Gastrocnemius medialis (tissue), 4 donors: Measurements from ENCODE around the gene SLCO4A1. TPM values are rescaled to one million over a fixed set of nuclear protein-coding genes. Genes with fewer than 3 reads are reported as not detected.

Source experiments
- ATAC-seq, 2 donors: fragments of 150-250 bp; one replicate each; pipeline ENCODE4 v1.9.1; 2016
- DNase-seq, 2 donors: peaks; one replicate each; pipeline ENCODE4 v3.0.0-alpha.2; 2019
- H3K27ac ChIP-seq, 4 donors: fragments of 200-600 bp; sonication (generic); 1 replicate in 1 of 4; 2 replicates in 3 of 4; pipeline ENCODE4 v1.5.1; 2016 to 2018; ENCODE audit warnings: mild to moderate bottlenecking in 2 of 4, moderate library complexity in 1 of 4
- H3K27me3 ChIP-seq, 3 donors: fragments of 200-600 bp; sonication (generic) in 2 of 3; 1 replicate in 1 of 3; 2 replicates in 2 of 3; pipeline versions ENCODE4 v1.5.1 to v1.6.0; 2016 to 2019; ENCODE audit warnings: mild to moderate bottlenecking in 1 of 3, moderate library complexity in 1 of 3
- H3K36me3 ChIP-seq, 2 donors: fragments of 200-600 bp; sonication (generic) in 1 of 2; one replicate each; pipeline ENCODE4 v1.5.1; 2017 to 2018
- H3K4me1 ChIP-seq, 2 donors: fragments of 200-600 bp; sonication (generic) in 1 of 2; one replicate each; pipeline ENCODE4 v1.5.1; 2016 to 2017; ENCODE audit warnings: mild to moderate bottlenecking in 2 of 2
- H3K4me3 ChIP-seq, 4 donors: fragments of 200-600 bp; sonication (generic) in 3 of 4; 1 replicate in 1 of 4; 2 replicates in 3 of 4; pipeline ENCODE4 v1.5.1; 2016 to 2019; ENCODE audit warnings: mild to moderate bottlenecking in 2 of 4
- H3K9me3 ChIP-seq, 3 donors: fragments of 200-600 bp; sonication (generic) in 2 of 3; 1 replicate in 1 of 3; 2 replicates in 2 of 3; pipeline ENCODE4 v1.5.1; 2016 to 2019
- CTCF ChIP-seq, 5 experiments: fragments of 450-650 bp in 3 of 5; fragments of 200-600 bp in 2 of 5; sonication (generic) in 2 of 5; IDR thresholded peaks in 4 of 5; conservative IDR thresholded peaks in 1 of 5; 1 replicate in 4 of 5; 2 replicates in 1 of 5; pipeline ENCODE4 v1.5.1; 2016 to 2019; ENCODE audit warnings: antibody characterized with exemption in 5 of 5, mild to moderate bottlenecking in 3 of 5, moderate library complexity in 3 of 5
- POLR2A ChIP-seq, 2 donors: fragments of 450-650 bp; IDR thresholded peaks; one replicate each; pipeline ENCODE4 v1.6.1; 2017; ENCODE audit warnings: antibody characterized with exemption in 2 of 2, mild to moderate bottlenecking in 2 of 2, moderate library complexity in 2 of 2
- in situ Hi-C, 4 donors: fragments of 200-750 bp; cut with MboI; loops; one replicate each; pipeline versions ENCODE4 v1.15.0 to v1.8.0; 2017; ENCODE audit warnings: low sequenced_read_pairs in 4 of 4
- intact Hi-C: fragments of 100-400 bp; cut with DNase I; formaldehyde crosslinking; loops from one replicate; pipeline ENCODE4 v1.15.1; 2023; ENCODE audit warnings: low total_unique reads
- total RNA-seq, 4 donors: library from RNA; depleted of rRNA; stranded (reverse); fragments of >200 nt; gene quantifications; one replicate each; pipeline versions ENCODE4 v1.1.0 to v1.2.3, GENCODE V29; 2016

The SLCO4A1 gene
- total RNA-seq, 4 donors from 2014 or later = 20.4 to 26.9 (median 21.8) TPM

GRCh38 chr20:62608218-62608565, 34.1 kb upstream of the SLCO4A1 start:
- Histone ChIP-seq H3K27ac (no peak overlapping the region), H3K9me3 (no peaks in the 10 kb centered on the region), H3K4me3 (no peak overlapping the region), H3K4me1 (peaks cover 6 to 17% of the 10 kb centered on the region in 2 donors), H3K27me3 (peaks cover 40 to 52% (median 42%) of the 10 kb centered on the region in 3 donors), H3K36me3 (no peaks in the 10 kb centered on the region)
- no peak for ATAC-seq
- intact Hi-C loops = no loop called here
- in situ Hi-C loops = loop anchor here in 1 of 4 donors (25.0 kb wide), 1 partner anchor 96 kb away; no protein-coding TSS in a partner anchor
- TF ChIP-seq POLR2A (IDR thresholded peaks at IDR 0.05) (no peak), CTCF (IDR thresholded peaks at IDR 0.05 in 4 of 5, conservative IDR thresholded peaks at IDR 0.05 in 1 of 5) (no peak)
- no peak for DNase-seq

GRCh38 chr20:62609279-62609720, 33.0 kb upstream of the SLCO4A1 start:
- no peak overlapping the region for H3K27ac ChIP-seq
- TF ChIP-seq CTCF (IDR thresholded peaks at IDR 0.05 in 4 of 5, conservative IDR thresholded peaks at IDR 0.05 in 1 of 5) (no peak), POLR2A (IDR thresholded peaks at IDR 0.05) (no peak)
- DNase-seq (no peak), ATAC-seq (no peak)
- H3K4me1 ChIP-seq = peaks cover 0 to 10% of the 10 kb centered on the region in 2 donors
- in situ Hi-C loops (loop anchor here in 1 of 4 donors (25.0 kb wide), 1 partner anchor 97 kb away; no protein-coding TSS in a partner anchor), intact Hi-C loops (no loop called here)
- H3K36me3 ChIP-seq = no peaks in the 10 kb centered on the region
- no peak overlapping the region for H3K4me3 ChIP-seq
- no peaks in the 10 kb centered on the region for H3K9me3 ChIP-seq
- peaks cover 34 to 50% (median 34%) of the 10 kb centered on the region in 3 donors for H3K27me3 ChIP-seq

DNA sequence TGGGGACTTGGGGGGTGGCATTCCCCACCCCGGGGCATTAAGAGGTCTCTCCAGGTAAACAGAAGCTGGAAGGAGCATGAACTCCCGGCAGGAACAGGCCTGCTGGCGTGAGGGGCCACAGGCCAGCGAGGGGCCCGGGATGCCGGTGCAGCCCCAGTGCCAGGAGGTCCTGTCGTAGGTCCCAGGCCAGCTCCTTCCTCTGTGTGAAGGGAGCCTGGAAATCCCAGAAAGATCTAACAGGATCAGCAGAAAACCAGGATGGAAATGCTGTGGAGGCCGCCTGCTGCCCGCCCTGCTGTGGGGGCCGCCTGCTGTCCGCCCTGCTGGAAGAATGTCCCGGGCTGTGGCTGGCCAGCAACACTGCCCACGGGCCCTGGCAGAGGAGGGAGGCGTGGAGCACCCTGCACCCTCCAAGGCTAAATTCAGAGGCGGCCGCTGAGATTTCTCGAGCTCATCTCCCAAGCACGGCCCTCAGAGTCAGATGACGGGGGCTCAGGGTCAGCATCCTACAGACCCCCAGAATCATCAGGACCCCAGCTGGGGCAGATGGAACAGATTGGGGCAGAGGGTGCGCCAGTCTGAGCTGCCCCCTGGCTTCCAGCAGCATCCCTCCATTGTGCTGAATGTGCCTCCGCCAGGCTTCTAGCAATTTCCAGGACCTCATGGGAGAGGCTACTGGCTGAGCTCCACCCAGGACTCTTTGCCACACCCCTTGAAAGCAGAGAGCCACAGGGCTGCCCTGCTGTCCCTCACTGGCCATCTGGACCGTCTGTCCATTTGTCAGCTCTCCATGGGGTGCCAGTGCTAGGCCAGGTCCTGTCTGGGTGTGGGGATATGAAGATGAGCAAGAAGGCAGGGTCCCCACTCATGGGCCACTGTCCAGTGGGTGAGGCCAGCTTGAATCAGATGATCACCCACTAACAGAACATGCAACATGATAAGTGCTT, 32.2 kb upstream of the SLCO4A1 start:
- no peak for TF ChIP-seq CTCF (IDR thresholded peaks at IDR 0.05 in 4 of 5, conservative IDR thresholded peaks at IDR 0.05 in 1 of 5)
- no peak for TF ChIP-seq POLR2A (IDR thresholded peaks at IDR 0.05)
- intact Hi-C loops = no loop called here
- peaks cover 0 to 10% of the 10 kb centered on the region in 2 donors for H3K4me1 ChIP-seq
- ATAC-seq (no peak), DNase-seq (no peak)
- peaks cover 30 to 42% (median 32%) of the 10 kb centered on the region in 3 donors for H3K27me3 ChIP-seq
- in situ Hi-C loops = loop anchor here in 2 of 4 donors (10.0 to 25.0 kb wide), 2 partner anchors 98 to 115 kb away; no protein-coding TSS in a partner anchor
- no peak overlapping the region for H3K4me3 ChIP-seq
- no peaks in the 10 kb centered on the region for H3K36me3 ChIP-seq
- no peaks in the 10 kb centered on the region for H3K9me3 ChIP-seq
- H3K27ac ChIP-seq = no peak overlapping the region

GRCh38 chr20:62611012-62611411, 31.3 kb upstream of the SLCO4A1 start:
- no peaks in the 10 kb centered on the region for H3K36me3 ChIP-seq
- in situ Hi-C loops = loop anchor here in 2 of 4 donors (10.0 to 25.0 kb wide), 2 partner anchors 99 to 116 kb away; no protein-coding TSS in a partner anchor
- no peak overlapping the region for H3K4me3 ChIP-seq
- H3K4me1 ChIP-seq = peaks cover 0 to 10% of the 10 kb centered on the region in 2 donors
- no peak for TF ChIP-seq POLR2A (IDR thresholded peaks at IDR 0.05)
- no peak for TF ChIP-seq CTCF (IDR thresholded peaks at IDR 0.05 in 4 of 5, conservative IDR thresholded peaks at IDR 0.05 in 1 of 5)
- intact Hi-C loops = no loop called here
- no peak for ATAC-seq
- no peaks in the 10 kb centered on the region for H3K9me3 ChIP-seq
- DNase-seq = no peak
- no peak overlapping the region for H3K27ac ChIP-seq
- peaks cover 30 to 36% (median 32%) of the 10 kb centered on the region in 3 donors for H3K27me3 ChIP-seq
